ENCODE measurements around the gene KCNE2. TPM values are rescaled to one million over a fixed set of nuclear protein-coding genes. Genes with fewer than 3 reads are reported as not detected.
"Not testable (repeated sequence)": the region's sequence is repeated elsewhere in the genome, so short reads cannot be mapped to it uniquely, and the experiment has no call there.

KCNE2 gene
- total RNA-seq, 1 donor from 2014 or later: 0.27 TPM

DNA sequence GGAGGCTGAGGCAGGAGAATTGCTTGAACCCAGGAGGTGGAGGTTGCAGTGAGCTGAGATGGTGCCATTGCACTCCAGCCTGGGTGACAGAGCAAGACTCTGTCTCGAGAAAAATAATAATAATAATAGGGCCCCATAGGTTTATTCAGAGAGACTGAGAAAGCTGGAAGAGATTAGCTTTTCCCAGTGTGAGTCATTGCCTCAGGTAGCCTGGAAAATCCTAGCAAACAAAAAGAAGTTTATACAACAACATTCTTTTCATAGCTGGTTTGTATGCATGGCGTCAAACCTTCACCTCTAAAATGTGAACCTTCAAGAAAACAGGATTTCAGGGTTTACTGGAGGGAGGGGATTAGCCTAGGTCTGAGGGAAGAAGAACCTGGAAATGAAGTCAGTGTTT is 19.3 kb downstream of the KCNE2 start:
- not testable (repeated sequence) for H3K4me2 ChIP-seq (ENCODE audit: low read length); H3K4me3 ChIP-seq (ENCODE audit: insufficient read depth, low read depth, low read length); H3K27ac ChIP-seq (ENCODE audit: low read depth, low read length); H3K27me3 ChIP-seq (ENCODE audit: insufficient read depth, low read length); H3K27me3 Mint-ChIP-seq (ENCODE audit: low read depth, unreplicated experiment); DNase-seq (ENCODE audit: low read depth); H2AFZ ChIP-seq (ENCODE audit: low read depth, low read length); H3K36me3 ChIP-seq (ENCODE audit: insufficient read depth, low read length); FAIRE-seq; H3K27ac Mint-ChIP-seq (ENCODE audit: unreplicated experiment); H3K9me3 ChIP-seq (ENCODE audit: insufficient read depth, low read depth, low read length); H3K36me3 Mint-ChIP-seq (ENCODE audit: low read depth, unreplicated experiment); H3K4me1 Mint-ChIP-seq (ENCODE audit: low read depth, unreplicated experiment); H3K79me2 ChIP-seq (ENCODE audit: insufficient read depth, low read length); H3K9me3 Mint-ChIP-seq (ENCODE audit: unreplicated experiment); H4K20me1 ChIP-seq (ENCODE audit: insufficient read depth, low read length); H3K4me1 ChIP-seq (ENCODE audit: insufficient read depth, low read length); H3K4me3 Mint-ChIP-seq (ENCODE audit: unreplicated experiment); H3K9ac ChIP-seq (ENCODE audit: low read length)

GRCh38 chr21:34383724-34384415 is 20.1 kb downstream of the KCNE2 start:
- H3K4me3 Mint-ChIP-seq (ENCODE audit: unreplicated experiment); H3K27ac Mint-ChIP-seq (ENCODE audit: unreplicated experiment); H3K4me2 ChIP-seq (ENCODE audit: low read length); H3K79me2 ChIP-seq (ENCODE audit: insufficient read depth, low read length); H3K9me3 ChIP-seq (ENCODE audit: insufficient read depth, low read depth, low read length); H3K4me1 Mint-ChIP-seq (ENCODE audit: low read depth, unreplicated experiment); H3K4me1 ChIP-seq (ENCODE audit: insufficient read depth, low read length); H4K20me1 ChIP-seq (ENCODE audit: insufficient read depth, low read length); DNase-seq (ENCODE audit: low read depth); H3K4me3 ChIP-seq (ENCODE audit: insufficient read depth, low read depth, low read length); FAIRE-seq; H3K27ac ChIP-seq (ENCODE audit: low read depth, low read length); H3K9ac ChIP-seq (ENCODE audit: low read length); H3K36me3 ChIP-seq (ENCODE audit: insufficient read depth, low read length); H2AFZ ChIP-seq (ENCODE audit: low read depth, low read length); H3K27me3 Mint-ChIP-seq (ENCODE audit: low read depth, unreplicated experiment); H3K27me3 ChIP-seq (ENCODE audit: insufficient read depth, low read length); H3K36me3 Mint-ChIP-seq (ENCODE audit: low read depth, unreplicated experiment); H3K9me3 Mint-ChIP-seq (ENCODE audit: unreplicated experiment): not testable (repeated sequence)

GRCh38 chr21:34400522-34400921 is 36.7 kb downstream of the KCNE2 start:
- H3K27me3 ChIP-seq (ENCODE audit: insufficient read depth, low read length); H3K4me2 ChIP-seq (ENCODE audit: low read length); FAIRE-seq; H3K36me3 ChIP-seq (ENCODE audit: insufficient read depth, low read length); H3K4me3 Mint-ChIP-seq (ENCODE audit: unreplicated experiment); H2AFZ ChIP-seq (ENCODE audit: low read depth, low read length); H3K27me3 Mint-ChIP-seq (ENCODE audit: low read depth, unreplicated experiment); H3K9me3 ChIP-seq (ENCODE audit: insufficient read depth, low read depth, low read length); H3K4me1 Mint-ChIP-seq (ENCODE audit: low read depth, unreplicated experiment); H3K9me3 Mint-ChIP-seq (ENCODE audit: unreplicated experiment); H3K4me1 ChIP-seq (ENCODE audit: insufficient read depth, low read length); DNase-seq (ENCODE audit: low read depth); H3K27ac Mint-ChIP-seq (ENCODE audit: unreplicated experiment); H3K9ac ChIP-seq (ENCODE audit: low read length); H3K36me3 Mint-ChIP-seq (ENCODE audit: low read depth, unreplicated experiment); H3K79me2 ChIP-seq (ENCODE audit: insufficient read depth, low read length); H3K27ac ChIP-seq (ENCODE audit: low read depth, low read length); H4K20me1 ChIP-seq (ENCODE audit: insufficient read depth, low read length); H3K4me3 ChIP-seq (ENCODE audit: insufficient read depth, low read depth, low read length): not testable (repeated sequence)

GRCh38 chr21:34404742-34405141 is 40.9 kb downstream of the KCNE2 start:
- H3K27ac ChIP-seq (ENCODE audit: low read depth, low read length); H3K36me3 ChIP-seq (ENCODE audit: insufficient read depth, low read length); H3K4me1 Mint-ChIP-seq (ENCODE audit: low read depth, unreplicated experiment); H3K27me3 ChIP-seq (ENCODE audit: insufficient read depth, low read length); FAIRE-seq; H3K4me1 ChIP-seq (ENCODE audit: insufficient read depth, low read length); H4K20me1 ChIP-seq (ENCODE audit: insufficient read depth, low read length); H3K27me3 Mint-ChIP-seq (ENCODE audit: low read depth, unreplicated experiment); DNase-seq (ENCODE audit: low read depth); H3K9me3 Mint-ChIP-seq (ENCODE audit: unreplicated experiment); H3K27ac Mint-ChIP-seq (ENCODE audit: unreplicated experiment); H3K4me3 ChIP-seq (ENCODE audit: insufficient read depth, low read depth, low read length); H3K79me2 ChIP-seq (ENCODE audit: insufficient read depth, low read length); H3K9ac ChIP-seq (ENCODE audit: low read length); H3K36me3 Mint-ChIP-seq (ENCODE audit: low read depth, unreplicated experiment); H3K4me3 Mint-ChIP-seq (ENCODE audit: unreplicated experiment); H3K9me3 ChIP-seq (ENCODE audit: insufficient read depth, low read depth, low read length); H3K4me2 ChIP-seq (ENCODE audit: low read length); H2AFZ ChIP-seq (ENCODE audit: low read depth, low read length): not testable (repeated sequence)

DNA sequence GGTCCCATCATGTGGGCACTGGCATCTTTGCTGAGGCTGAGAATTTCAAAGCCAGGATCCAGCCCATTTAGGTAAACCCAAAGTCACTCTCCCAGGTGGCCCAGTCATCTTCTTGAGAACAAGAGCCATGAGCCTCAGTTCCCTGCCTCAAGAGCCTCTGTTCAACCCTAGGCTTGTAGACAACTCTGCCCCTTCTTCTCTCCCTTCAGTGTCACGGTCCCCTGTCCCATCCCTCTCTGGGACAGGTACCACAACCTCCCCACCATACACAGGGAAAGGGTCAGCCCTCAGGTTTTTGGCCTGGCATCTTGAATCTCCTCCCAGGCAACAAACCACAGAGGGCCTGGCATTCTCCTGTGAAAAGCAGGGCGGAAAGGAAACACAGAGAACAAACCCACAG is 41.9 kb downstream of the KCNE2 start:
- H3K27me3 ChIP-seq (ENCODE audit: insufficient read depth, low read length); H3K9ac ChIP-seq (ENCODE audit: low read length); H3K27ac ChIP-seq (ENCODE audit: low read depth, low read length); H4K20me1 ChIP-seq (ENCODE audit: insufficient read depth, low read length); H3K36me3 ChIP-seq (ENCODE audit: insufficient read depth, low read length); H3K4me3 ChIP-seq (ENCODE audit: insufficient read depth, low read depth, low read length); H2AFZ ChIP-seq (ENCODE audit: low read depth, low read length); H3K9me3 ChIP-seq (ENCODE audit: insufficient read depth, low read depth, low read length); H3K36me3 Mint-ChIP-seq (ENCODE audit: low read depth, unreplicated experiment); H3K9me3 Mint-ChIP-seq (ENCODE audit: unreplicated experiment); H3K4me3 Mint-ChIP-seq (ENCODE audit: unreplicated experiment); H3K27ac Mint-ChIP-seq (ENCODE audit: unreplicated experiment); H3K4me2 ChIP-seq (ENCODE audit: low read length); FAIRE-seq; H3K27me3 Mint-ChIP-seq (ENCODE audit: low read depth, unreplicated experiment); H3K4me1 Mint-ChIP-seq (ENCODE audit: low read depth, unreplicated experiment); H3K79me2 ChIP-seq (ENCODE audit: insufficient read depth, low read length); DNase-seq (ENCODE audit: low read depth); H3K4me1 ChIP-seq (ENCODE audit: insufficient read depth, low read length): not testable (repeated sequence)

GRCh38 chr21:34406102-34406501 is 42.3 kb downstream of the KCNE2 start:
- H3K27ac ChIP-seq (ENCODE audit: low read depth, low read length); H3K27ac Mint-ChIP-seq (ENCODE audit: unreplicated experiment); H4K20me1 ChIP-seq (ENCODE audit: insufficient read depth, low read length); FAIRE-seq; H3K27me3 ChIP-seq (ENCODE audit: insufficient read depth, low read length); H3K79me2 ChIP-seq (ENCODE audit: insufficient read depth, low read length); H2AFZ ChIP-seq (ENCODE audit: low read depth, low read length); H3K9ac ChIP-seq (ENCODE audit: low read length); DNase-seq (ENCODE audit: low read depth); H3K4me1 ChIP-seq (ENCODE audit: insufficient read depth, low read length); H3K4me3 Mint-ChIP-seq (ENCODE audit: unreplicated experiment); H3K36me3 ChIP-seq (ENCODE audit: insufficient read depth, low read length); H3K4me1 Mint-ChIP-seq (ENCODE audit: low read depth, unreplicated experiment); H3K4me3 ChIP-seq (ENCODE audit: insufficient read depth, low read depth, low read length); H3K9me3 ChIP-seq (ENCODE audit: insufficient read depth, low read depth, low read length); H3K9me3 Mint-ChIP-seq (ENCODE audit: unreplicated experiment); H3K4me2 ChIP-seq (ENCODE audit: low read length); H3K27me3 Mint-ChIP-seq (ENCODE audit: low read depth, unreplicated experiment); H3K36me3 Mint-ChIP-seq (ENCODE audit: low read depth, unreplicated experiment): not testable (repeated sequence)

Measured in astrocyte (in vitro differentiated cells and primary cell).